Lower lobe of right lung (tissue), 2 donors: ENCODE data around the gene TTLL10. TPM values are rescaled to one million over a fixed set of nuclear protein-coding genes. Genes with fewer than 3 reads are reported as not detected.

Experiments used
- ATAC-seq, 2 donors: fragments of 200-7000 bp; cut with Tn5 transposase; one replicate each; pipeline ENCODE4 v1.9.1; 2020 to 2022; ENCODE audit warnings: mild to moderate bottlenecking in 2 of 2, moderate library complexity in 2 of 2
- DNase-seq: peaks from one replicate; pipeline ENCODE4 v3.0.0-alpha.2; 2020
- H3K27ac ChIP-seq: fragments of 200-600 bp; one replicate; pipeline ENCODE4 v1.8.0; 2022
- H3K27me3 ChIP-seq: fragments of 200-600 bp; one replicate; pipeline ENCODE4 v1.8.0; 2022; ENCODE audit warnings: low read depth
- H3K36me3 ChIP-seq: fragments of 200-600 bp; one replicate; pipeline ENCODE4 v1.8.0; 2022; ENCODE audit warnings: mild to moderate bottlenecking
- H3K4me1 ChIP-seq: fragments of 200-600 bp; one replicate; pipeline ENCODE4 v1.8.0; 2022
- H3K4me3 ChIP-seq: fragments of 200-600 bp; one replicate; pipeline ENCODE4 v1.8.0; 2022; ENCODE audit warnings: mild to moderate bottlenecking
- H3K9me3 ChIP-seq: fragments of 200-600 bp; one replicate; pipeline ENCODE4 v1.8.0; 2022
- CTCF ChIP-seq: fragments of 200-600 bp; IDR thresholded peaks from one replicate; pipeline ENCODE4 v1.8.0; 2022; ENCODE audit warnings: antibody characterized with exemption, mild to moderate bottlenecking
- intact Hi-C: fragments of 100-400 bp; cut with DNase I; formaldehyde crosslinking; loops from one replicate; pipeline ENCODE4 v1.11.0; 2022
- total RNA-seq: library from RNA; stranded (reverse); fragmentation: NEBNext Ultra II Directional; extraction: Animal tissue kit (Norgen Biotek cat#: 25700); gene quantifications from one replicate; pipeline ENCODE4 v1.2.1, GENCODE V29; 2021
- donor health status: DM: no; HTN: yes; CAD: no; lungs with severe emphysema.

The TTLL10 gene
- total RNA-seq, 1 donor from 2014 or later: 6.6 TPM

DNA sequence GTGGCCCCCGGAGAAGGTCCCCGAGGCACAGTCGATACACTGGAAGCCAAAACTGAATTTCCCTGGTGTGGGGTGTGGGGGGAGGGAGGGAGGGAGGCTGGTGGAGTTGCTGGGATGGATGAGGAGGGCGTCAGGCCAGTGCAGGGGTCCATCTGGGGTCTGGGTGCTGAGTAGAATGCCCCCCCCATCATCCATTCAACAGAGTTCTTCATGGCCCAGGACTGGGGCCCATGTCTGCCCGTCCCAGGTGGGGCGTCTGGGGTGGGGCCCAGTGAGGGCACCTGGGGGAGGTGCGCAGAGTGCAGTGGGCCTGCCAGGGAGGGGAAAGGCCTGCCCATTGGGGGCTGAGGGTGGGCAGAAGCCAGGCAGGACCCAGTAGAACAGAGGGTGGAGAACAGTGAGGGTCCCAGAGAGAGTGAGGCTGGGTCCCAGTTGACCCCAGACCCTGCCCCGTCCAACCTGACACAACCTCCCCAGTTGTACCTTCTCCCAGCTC is 30.8 kb downstream of the TTLL10 start:
- ATAC-seq (no peak), DNase-seq (peak; percentile 19)
- intact Hi-C loops: no loop called here
- Histone ChIP-seq H3K36me3 (no peaks in the 10 kb centered on the region), H3K4me1 (peaks cover 16% of the 10 kb centered on the region), H3K9me3 (no peaks in the 10 kb centered on the region), H3K27me3 (peaks cover 72% of the 10 kb centered on the region), H3K27ac (no peak overlapping the region), H3K4me3 (no peak overlapping the region)
- TF ChIP-seq CTCF: no peak

- DNase-seq (peak; percentile 34), ATAC-seq (no peak)
- Histone ChIP-seq H3K4me1 (peaks cover 16% of the 10 kb centered on the region), H3K9me3 (no peaks in the 10 kb centered on the region), H3K27me3 (peaks cover 66% of the 10 kb centered on the region), H3K4me3 (no peak overlapping the region), H3K27ac (no peak overlapping the region), H3K36me3 (no peaks in the 10 kb centered on the region)
- intact Hi-C loops: no loop called here
- TF ChIP-seq CTCF: no peak
Observed at GRCh38 chr1:1204998-1205768, 31.5 kb downstream of the TTLL10 start.

- no peak overlapping the region for H3K27ac ChIP-seq
- intact Hi-C loops: no loop called here
- H3K36me3 ChIP-seq: no peaks in the 10 kb centered on the region
- peaks cover 59% of the 10 kb centered on the region for H3K27me3 ChIP-seq
- ATAC-seq (no peak), DNase-seq (peak; percentile 41)
- H3K4me1 ChIP-seq: peaks cover 11% of the 10 kb centered on the region
- TF ChIP-seq CTCF: no peak
- no peaks in the 10 kb centered on the region for H3K9me3 ChIP-seq
- H3K4me3 ChIP-seq: peak overlapping the region; percentile 40
Observed at GRCh38 chr1:1205769-1206375, 32.2 kb downstream of the TTLL10 start.

DNA sequence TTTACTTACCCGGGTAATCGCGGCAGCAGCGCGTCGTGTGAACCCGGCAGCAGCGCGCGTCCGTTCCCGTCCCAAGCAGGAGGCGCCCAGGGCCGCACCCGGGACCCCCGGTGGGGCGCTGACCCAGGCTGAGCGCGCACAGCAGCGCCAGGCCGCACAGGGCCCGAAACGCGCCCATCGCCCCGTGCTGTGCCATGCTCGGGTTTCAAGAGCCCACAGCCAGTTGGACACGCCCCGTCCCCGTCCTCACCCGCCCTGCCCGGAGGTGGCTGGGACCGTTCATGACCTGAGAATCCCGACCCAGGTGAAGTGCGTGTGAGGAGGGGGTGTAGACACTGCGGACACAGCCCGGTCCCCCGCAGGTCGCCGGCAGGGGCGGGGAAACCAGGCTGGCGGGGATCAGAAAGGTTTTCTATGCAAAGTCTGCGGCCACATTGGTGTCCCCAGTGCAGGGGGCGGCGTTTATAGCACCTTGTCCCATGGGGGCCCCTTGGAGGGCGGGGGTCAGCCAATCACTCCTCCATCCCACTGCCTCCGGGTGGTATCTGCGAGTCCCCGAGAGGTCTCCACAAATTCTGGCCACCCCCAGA is 32.8 kb downstream of the TTLL10 start, which contains the start of gene TNFRSF18:
Gene TNFRSF18, minus strand, starts transcription at position 217 of the 590 bp plus-strand sequence. Its CDS starts 21 bp downstream, at position 196.
- no peak within 1 kb of the TSS for H3K27ac ChIP-seq
- H3K36me3 ChIP-seq: no peaks in the 10 kb centered on the region
- H3K4me3 ChIP-seq: peak within 1 kb of the TSS; percentile 40
- ATAC-seq: peak; percentile 47 to 54
- H3K4me1 ChIP-seq: peaks cover 10% of the 10 kb centered on the region
- peaks cover 57% of the 10 kb centered on the region for H3K27me3 ChIP-seq
- H3K9me3 ChIP-seq: no peaks in the 10 kb centered on the region
- TF ChIP-seq CTCF: no peak
- intact Hi-C loops: no loop called here
- peak; percentile 60 for DNase-seq

GRCh38 chr1:1206966-1207531 is 33.4 kb downstream of the TTLL10 start:
- H3K27me3 ChIP-seq: peaks cover 57% of the 10 kb centered on the region
- no peak overlapping the region for H3K27ac ChIP-seq
- no peak for ATAC-seq
- no peak overlapping the region for H3K4me3 ChIP-seq
- no peaks in the 10 kb centered on the region for H3K36me3 ChIP-seq
- DNase-seq: peak; percentile 37
- no peak for TF ChIP-seq CTCF
- intact Hi-C loops: no loop called here
- H3K4me1 ChIP-seq: peaks cover 10% of the 10 kb centered on the region
- no peaks in the 10 kb centered on the region for H3K9me3 ChIP-seq
